HEK293 (cell line): ENCODE data around the gene RNU7-1.
A peak's percentile ranks its signal among the peaks of the same experiment; 100 is the strongest.

ENCODE experiments used
- HOXD13 ChIP-seq: sonication (generic); formaldehyde crosslinking; IDR thresholded peaks from 2 replicates; pipeline ENCODE4 v1.8.0; 2022; ENCODE audit warnings: missing genetic modification reagents, borderline replicate concordance
- KLF1 ChIP-seq: fragments of 450-650 bp; formaldehyde crosslinking; IDR thresholded peaks from 2 replicates; pipeline ENCODE4 v1.5.1; 2016; ENCODE audit warnings: missing biosample characterization, missing genetic modification characterization
- KLF10 ChIP-seq: fragments of 450-650 bp; IDR thresholded peaks from 2 replicates; pipeline ENCODE4 v1.5.1; 2018; ENCODE audit warnings: missing biosample characterization, mild to moderate bottlenecking, missing genetic modification characterization
- PATZ1 ChIP-seq: fragments of 450-650 bp; formaldehyde crosslinking; IDR thresholded peaks from 2 replicates; pipeline ENCODE4 v1.5.1; 2016; ENCODE audit warnings: missing biosample characterization, missing genetic modification characterization
- PRDM4 ChIP-seq: fragments of 450-650 bp; formaldehyde crosslinking; IDR thresholded peaks from 2 replicates; pipeline ENCODE4 v1.5.1; 2017; ENCODE audit warnings: missing biosample characterization, missing genetic modification characterization
- PRDM6 ChIP-seq: fragments of 450-650 bp; formaldehyde crosslinking; IDR thresholded peaks from 2 replicates; pipeline ENCODE4 v1.5.1; 2017; ENCODE audit warnings: missing biosample characterization, missing genetic modification characterization
- RBAK ChIP-seq: fragments of 450-650 bp; formaldehyde crosslinking; IDR thresholded peaks from 2 replicates; pipeline ENCODE4 v1.5.1; 2016; ENCODE audit warnings: missing biosample characterization, missing genetic modification characterization
- SP2 ChIP-seq: fragments of 450-650 bp; formaldehyde crosslinking; IDR thresholded peaks from 2 replicates; pipeline ENCODE4 v1.5.1; 2016; ENCODE audit warnings: missing biosample characterization, missing genetic modification characterization
- WT1 ChIP-seq: fragments of 450-650 bp; formaldehyde crosslinking; IDR thresholded peaks from 2 replicates; pipeline ENCODE4 v1.5.1; 2016; ENCODE audit warnings: missing biosample characterization, missing genetic modification characterization
- ZBTB17 ChIP-seq: fragments of 450-650 bp; formaldehyde crosslinking; IDR thresholded peaks from 2 replicates; pipeline ENCODE4 v1.5.1; 2016; ENCODE audit warnings: missing biosample characterization, missing genetic modification characterization
- ZBTB8A ChIP-seq: fragments of 450-650 bp; formaldehyde crosslinking; IDR thresholded peaks from 2 replicates; pipeline ENCODE4 v1.5.1; 2016; ENCODE audit warnings: missing biosample characterization, missing genetic modification characterization
- ZFP37 ChIP-seq: fragments of 450-650 bp; formaldehyde crosslinking; IDR thresholded peaks from 2 replicates; pipeline ENCODE4 v1.5.1; 2016; ENCODE audit warnings: missing biosample characterization, missing genetic modification characterization
- ZNF121 ChIP-seq: fragments of 450-650 bp; formaldehyde crosslinking; IDR thresholded peaks from 2 replicates; pipeline ENCODE4 v1.5.1; 2016; ENCODE audit warnings: missing biosample characterization, missing genetic modification characterization
- ZNF132 ChIP-seq: fragments of 450-650 bp; formaldehyde crosslinking; IDR thresholded peaks from 2 replicates; pipeline ENCODE4 v1.5.1; 2017; ENCODE audit warnings: missing biosample characterization, missing genetic modification characterization, borderline replicate concordance
- ZNF16 ChIP-seq: fragments of 450-650 bp; formaldehyde crosslinking; IDR thresholded peaks from 2 replicates; pipeline ENCODE4 v1.5.1; 2016; ENCODE audit warnings: low read depth, missing biosample characterization, missing genetic modification characterization
- ZNF175 ChIP-seq: fragments of 450-650 bp; formaldehyde crosslinking; IDR thresholded peaks from 2 replicates; pipeline ENCODE4 v1.5.1; 2016; ENCODE audit warnings: missing biosample characterization, missing genetic modification characterization
- ZNF18 ChIP-seq: fragments of 450-650 bp; formaldehyde crosslinking; IDR thresholded peaks from 2 replicates; pipeline ENCODE4 v1.5.1; 2016; ENCODE audit warnings: missing biosample characterization, missing genetic modification characterization
- ZNF239 ChIP-seq: fragments of 450-650 bp; formaldehyde crosslinking; IDR thresholded peaks from 2 replicates; pipeline ENCODE4 v1.5.1; 2016; ENCODE audit warnings: missing biosample characterization, missing genetic modification characterization
- ZNF266 ChIP-seq: fragments of 450-650 bp; formaldehyde crosslinking; IDR thresholded peaks from 2 replicates; pipeline ENCODE4 v1.5.1; 2016; ENCODE audit warnings: missing biosample characterization, missing genetic modification characterization, low read depth
- ZNF302 ChIP-seq: fragments of 450-650 bp; formaldehyde crosslinking; IDR thresholded peaks from 2 replicates; pipeline ENCODE4 v1.5.1; 2016; ENCODE audit warnings: missing biosample characterization, missing genetic modification characterization, low read depth
- ZNF311 ChIP-seq: fragments of 450-650 bp; formaldehyde crosslinking; IDR thresholded peaks from 2 replicates; pipeline ENCODE4 v1.5.1; 2017; ENCODE audit warnings: missing biosample characterization, missing genetic modification characterization, borderline replicate concordance
- ZNF530 ChIP-seq: fragments of 450-650 bp; formaldehyde crosslinking; IDR thresholded peaks from 2 replicates; pipeline ENCODE4 v1.5.1; 2016; ENCODE audit warnings: low read depth, missing biosample characterization, missing genetic modification characterization
- ZNF558 ChIP-seq: fragments of 450-650 bp; formaldehyde crosslinking; IDR thresholded peaks from 2 replicates; pipeline ENCODE4 v1.5.1; 2016; ENCODE audit warnings: missing biosample characterization, missing genetic modification characterization
- ZNF560 ChIP-seq: fragments of 450-650 bp; formaldehyde crosslinking; IDR thresholded peaks from 2 replicates; pipeline ENCODE4 v1.5.1; 2017; ENCODE audit warnings: missing biosample characterization, missing genetic modification characterization, borderline replicate concordance
- ZNF600 ChIP-seq: fragments of 450-650 bp; formaldehyde crosslinking; IDR thresholded peaks from 2 replicates; pipeline ENCODE4 v1.5.1; 2016; ENCODE audit warnings: missing biosample characterization, missing genetic modification characterization
- ZNF629 ChIP-seq: fragments of 450-650 bp; formaldehyde crosslinking; IDR thresholded peaks from 2 replicates; pipeline ENCODE4 v1.5.1; 2017; ENCODE audit warnings: missing biosample characterization, missing genetic modification characterization
- ZNF704 ChIP-seq: fragments of 450-650 bp; formaldehyde crosslinking; IDR thresholded peaks from 2 replicates; pipeline ENCODE4 v1.5.1; 2016; ENCODE audit warnings: missing biosample characterization, missing genetic modification characterization
- ZNF768 ChIP-seq: fragments of 450-650 bp; formaldehyde crosslinking; IDR thresholded peaks from 2 replicates; pipeline ENCODE4 v1.5.1; 2018; ENCODE audit warnings: missing biosample characterization, mild to moderate bottlenecking, missing genetic modification characterization
- ZSCAN5A ChIP-seq: fragments of 450-650 bp; formaldehyde crosslinking; IDR thresholded peaks from 2 replicates; pipeline ENCODE4 v1.5.1; 2016; ENCODE audit warnings: missing biosample characterization, missing genetic modification characterization
- ZXDB ChIP-seq: fragments of 450-650 bp; formaldehyde crosslinking; IDR thresholded peaks from 2 replicates; pipeline ENCODE4 v1.5.1; 2016; ENCODE audit warnings: missing biosample characterization, missing genetic modification characterization

The RNU7-1 gene

GRCh38 chr12:6961695-6962284 is 18.2 kb downstream of the RNU7-1 start (continued):
- TF ChIP-seq ZNF704 (tag by site-specific recombination) (no peak), RBAK (no peak), ZNF558 (tag by site-specific recombination) (no peak), PRDM6 (no peak), ZNF175 (tag by site-specific recombination) (no peak), PATZ1 (peak; percentile 85), ZBTB17 (tag by site-specific recombination) (peak; percentile 73), ZNF239 (tag by site-specific recombination) (no peak), ZNF768 (no peak), KLF10 (tag by site-specific recombination) (peak; percentile 59; the same call in 1 of the 2 replicates), ZNF311 (tag by site-specific recombination) (no peak), ZNF560 (no peak), KLF1 (tag by site-specific recombination) (0 out of 2 replicates have a peak, but pooled peaks have one; percentile 8), ZNF121 (tag by site-specific recombination) (no peak), ZNF132 (tag by site-specific recombination) (no peak), SP2 (tag by site-specific recombination) (peak; percentile 5; the same call in 1 of the 2 replicates), ZSCAN5A (tag by site-specific recombination) (no peak), ZNF629 (tag by site-specific recombination) (peak; percentile 36; the same call in 1 of the 2 replicates), PRDM4 (tag by site-specific recombination) (no peak), ZNF302 (tag by site-specific recombination) (no peak), HOXD13 (CRISPR knock-in tag) (no peak), ZNF266 (tag by site-specific recombination) (no peak), ZXDB (tag by site-specific recombination) (peak; percentile 58), ZBTB8A (tag by site-specific recombination) (peak; percentile 98), WT1 (tag by site-specific recombination) (peak; percentile 60; the same call in 1 of the 2 replicates), ZNF600 (tag by site-specific recombination) (peak; percentile 46; the same call in 1 of the 2 replicates), ZNF18 (tag by site-specific recombination) (0 out of 2 replicates have a peak, but pooled peaks have one; percentile 17), ZFP37 (tag by site-specific recombination) (no peak), ZNF530 (tag by site-specific recombination) (no peak), ZNF16 (tag by site-specific recombination) (no peak)
